Peyer's patch (tissue), 4 donors: Measurements from ENCODE around the gene TPPP3.

Source experiments
- CTCF ChIP-seq, 6 experiments: fragments of 450-650 bp in 4 of 6; fragments of 200-600 bp in 2 of 6; sonication (generic) in 1 of 6; IDR thresholded peaks; one replicate each; pipeline ENCODE4 v1.5.1; 2017 to 2019; ENCODE audit warnings: antibody characterized with exemption in 6 of 6, mild to moderate bottlenecking in 3 of 6, moderate library complexity in 1 of 6
- POLR2A ChIP-seq, 2 donors: fragments of 450-650 bp; IDR thresholded peaks; one replicate each; pipeline ENCODE4 v1.5.1; 2017; ENCODE audit warnings: antibody characterized with exemption in 2 of 2, mild to moderate bottlenecking in 2 of 2, moderate library complexity in 2 of 2

DNA sequence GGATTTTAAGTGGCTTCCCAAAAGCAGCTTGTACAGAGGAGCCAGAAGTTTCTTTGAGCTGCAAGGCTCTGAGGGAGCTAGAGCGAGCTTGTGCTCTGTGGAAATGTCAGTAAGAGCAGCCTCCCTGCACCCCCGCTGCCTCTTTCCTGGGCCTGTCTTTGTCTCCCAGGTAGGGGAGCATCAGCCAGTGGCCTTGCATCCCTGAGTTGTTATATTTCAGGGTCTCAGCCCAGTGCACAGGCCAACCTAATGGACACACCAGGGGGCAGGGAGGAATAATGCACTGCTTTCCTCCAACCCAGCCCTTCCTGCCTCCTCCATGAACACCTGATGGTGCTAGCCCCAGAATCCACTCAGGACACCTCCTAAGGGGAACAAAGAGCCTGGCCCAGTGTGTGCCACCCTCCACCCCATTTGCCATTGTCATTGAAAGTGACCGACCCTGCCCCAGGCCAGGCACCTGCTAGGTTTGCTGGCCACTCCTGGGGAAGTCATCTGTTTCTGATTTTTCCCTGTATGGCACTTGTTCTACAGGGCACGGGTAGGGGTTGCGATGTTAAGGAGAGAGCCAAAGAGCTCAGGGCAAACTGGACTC, 6.3 kb downstream of the TPPP3 start:
- TF ChIP-seq CTCF (IDR thresholded peaks at IDR 0.05) (no peak), POLR2A (IDR thresholded peaks at IDR 0.05) (no peak)
